ENCODE data around the gene IRS4.

IRS4 gene

DNA sequence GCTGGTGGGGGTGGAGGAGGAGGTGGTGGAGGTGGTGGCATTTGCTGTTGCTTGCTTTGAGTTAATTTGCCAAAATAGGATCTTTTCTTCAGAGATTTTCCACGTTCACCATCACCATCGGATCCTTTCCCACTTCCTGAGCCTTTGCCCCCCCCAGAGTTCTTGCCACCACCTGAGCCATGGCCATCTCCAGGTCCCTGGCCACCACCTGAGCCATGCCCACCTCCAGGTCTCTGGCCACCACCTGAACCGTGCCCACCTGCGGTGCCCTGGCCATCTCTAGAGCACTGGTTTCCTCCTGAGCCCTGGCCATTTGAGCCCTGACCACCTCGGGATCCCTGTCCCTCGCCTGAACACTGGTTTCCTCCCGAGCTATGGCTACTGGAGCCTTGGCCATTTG is 1.9 kb downstream of the IRS4 start:
- TF ChIP-seq CTCF (IDR thresholded peaks at IDR 0.05): no peak

DNA sequence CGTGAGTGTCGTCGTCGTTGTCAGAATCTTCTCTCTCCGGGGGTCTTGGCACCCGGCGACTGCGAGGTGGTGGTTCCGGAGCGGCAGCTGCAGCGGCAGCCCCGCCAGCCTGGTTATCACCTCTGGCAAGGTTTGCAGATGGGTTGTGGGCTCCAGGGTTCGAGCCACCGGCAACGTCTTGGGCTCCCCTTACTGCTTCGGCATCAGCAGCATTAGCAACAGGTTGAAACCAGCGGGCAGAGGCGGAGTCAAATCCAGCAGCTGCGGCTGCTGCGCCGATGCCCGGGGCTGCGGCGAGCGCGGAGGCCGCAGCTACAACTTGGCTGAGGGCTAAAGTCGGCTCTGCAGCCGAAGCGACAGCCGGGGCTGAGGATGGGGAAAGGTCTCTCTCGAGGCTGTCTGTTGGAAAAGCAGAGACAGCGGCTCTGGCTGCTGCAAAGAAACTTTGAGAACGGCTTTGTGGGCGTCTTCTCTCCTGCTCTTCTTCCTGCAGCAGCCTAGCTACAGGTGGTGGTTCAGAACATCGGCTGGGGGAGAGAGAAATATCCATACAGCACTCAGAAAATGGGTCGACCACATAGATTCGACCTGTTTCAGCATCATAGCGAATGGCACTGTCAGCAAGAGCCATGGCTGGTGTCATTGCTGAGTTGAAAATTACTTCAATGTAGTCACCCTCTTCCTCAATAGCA is 3.6 kb downstream of the IRS4 start:
- TF ChIP-seq CTCF (IDR thresholded peaks at IDR 0.05): no peak

- no peak for TF ChIP-seq CTCF (IDR thresholded peaks at IDR 0.05)
Measured at GRCh38 chrX:108731153-108731552, 5.2 kb downstream of the IRS4 start.

DNA sequence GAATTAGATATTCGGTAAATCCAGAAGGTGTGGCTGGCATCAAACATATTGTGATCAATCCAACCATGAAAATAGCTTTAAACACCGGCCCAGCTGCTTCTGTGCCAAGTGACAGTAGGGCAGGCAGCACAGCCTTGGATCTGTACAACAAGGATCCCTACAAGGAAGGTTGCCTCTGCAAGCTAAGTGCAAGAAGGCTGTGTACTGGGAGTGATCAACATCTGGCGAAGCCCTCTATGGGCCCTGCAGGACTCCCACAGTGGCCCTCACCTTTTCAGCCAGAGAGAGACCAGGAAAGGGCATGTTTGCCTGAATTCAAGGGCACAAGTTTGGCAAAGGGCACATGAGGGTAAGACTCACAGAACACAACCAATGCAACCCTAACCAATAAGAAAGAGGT is 9.6 kb downstream of the IRS4 start:
- TF ChIP-seq CTCF (IDR thresholded peaks at IDR 0.05): no peak

DNA sequence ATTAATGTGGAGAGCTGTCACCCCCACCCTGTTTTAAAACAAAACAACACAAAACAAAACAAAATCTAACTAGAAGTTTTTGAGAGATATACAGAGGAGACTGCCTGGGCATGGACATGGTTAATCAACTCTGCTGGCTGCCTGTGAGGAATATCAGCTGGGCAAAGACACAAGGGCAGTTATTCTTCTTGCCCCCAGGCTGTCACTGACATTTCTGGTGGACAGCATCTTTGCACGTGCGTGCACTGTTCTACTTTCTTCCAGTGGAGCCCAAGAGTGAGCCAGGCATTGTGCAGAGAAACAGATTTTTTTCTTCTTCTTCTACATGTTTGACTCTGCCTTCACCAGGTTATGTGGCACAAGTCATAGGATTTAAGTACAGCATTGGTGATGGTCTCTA is 13.8 kb downstream of the IRS4 start:
- no peak for TF ChIP-seq CTCF (IDR thresholded peaks at IDR 0.05)

GRCh38 chrX:108712886-108713285 is 23.5 kb downstream of the IRS4 start:
- no peak for TF ChIP-seq CTCF (IDR thresholded peaks at IDR 0.05)

DNA sequence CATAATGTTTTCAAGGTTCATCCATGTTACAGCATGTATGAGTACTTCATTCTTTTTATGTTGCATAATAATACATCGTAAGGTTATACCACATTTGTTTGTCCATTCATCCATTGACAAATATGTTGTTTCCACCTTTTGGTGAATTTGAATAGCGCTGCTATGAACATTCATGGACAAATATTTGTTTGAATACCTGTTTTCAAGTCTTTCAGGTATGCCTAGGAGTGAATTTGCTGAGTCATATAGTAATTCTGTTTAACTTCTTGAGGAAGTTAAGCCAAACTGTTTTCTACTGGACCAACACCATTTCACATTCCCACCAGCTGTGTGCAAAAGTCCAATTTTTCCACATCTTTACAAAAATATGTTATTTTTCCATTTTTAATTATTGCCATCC is 31.5 kb downstream of the IRS4 start:
- TF ChIP-seq CTCF (IDR thresholded peaks at IDR 0.05): no peak

- no peak for TF ChIP-seq CTCF (IDR thresholded peaks at IDR 0.05)
Measured at GRCh38 chrX:108702530-108702929, 33.8 kb downstream of the IRS4 start.

All from LNCAP (cell line).